ENCODE measurements around the gene DHRS4.

The DHRS4 gene

DNA sequence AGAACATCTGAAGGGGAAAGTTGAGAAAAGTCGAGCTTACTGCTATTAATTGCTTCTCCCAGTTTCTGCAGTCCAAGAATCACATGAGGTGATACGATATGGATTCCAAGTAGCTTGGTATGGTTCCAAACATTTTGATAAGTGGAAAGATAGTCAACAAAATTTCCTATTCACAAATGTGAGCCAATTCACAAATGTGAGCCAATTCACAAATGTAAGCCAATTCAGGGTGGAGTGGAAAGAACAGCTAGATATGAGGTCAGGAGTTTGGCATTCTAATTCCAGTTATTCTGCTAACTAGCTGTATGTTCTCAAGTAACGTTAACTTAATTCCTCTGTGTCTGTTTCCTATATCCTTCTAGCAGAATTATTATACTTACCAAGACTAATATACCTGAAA, 37.6 kb upstream of the DHRS4 start:
- Histone ChIP-seq H3K27ac (replicated peaks; ENCODE audit: low read length) (no peak overlapping the region), H3K79me1 (ENCODE audit: low read depth, low read length) (no peaks in the 10 kb centered on the region)

DNA sequence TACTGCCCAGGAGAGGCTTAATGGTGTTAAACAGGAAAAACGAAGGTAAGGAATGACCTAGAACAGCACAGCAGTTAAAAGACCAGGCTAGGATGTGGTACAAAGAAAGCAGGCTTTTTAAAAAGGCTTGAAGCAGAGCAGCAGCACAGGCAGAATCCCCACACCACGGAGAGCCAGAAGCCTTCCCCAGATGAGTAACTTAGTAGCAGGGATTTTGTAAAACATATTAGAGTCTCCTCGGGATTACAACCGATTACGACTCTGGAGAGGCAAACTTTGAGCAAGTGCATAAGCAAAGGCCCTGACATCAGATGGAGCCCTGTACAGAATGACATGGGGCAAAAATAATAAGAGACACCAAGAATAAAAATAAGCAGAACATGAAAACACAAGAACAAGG, 37.1 kb upstream of the DHRS4 start:
- WGBS, 2 donors (ENCODE audit: extremely low coverage in 2 of 2, insufficient read length in 2 of 2, insufficient replicate concordance in 1 of 2): no CpG with 5 or more reads among the region's 5 CpGs
- no peak overlapping the region for H3K9ac ChIP-seq (ENCODE audit: low read depth, low read length, poor library complexity)
- no peak for DNase-seq (ENCODE audit: low spot score)

More for the DNA sequence above, 37.6 kb upstream of the DHRS4 start:
- no peaks in the 10 kb centered on the region for H3K36me3 ChIP-seq (replicated peaks in 1 of 2; ENCODE audit: control insufficient read depth in 2 of 2, insufficient read depth in 2 of 2, low read length in 2 of 2)
- no peaks in the 10 kb centered on the region for H3K9me3 ChIP-seq (replicated peaks in 1 of 2; ENCODE audit: control insufficient read depth in 2 of 2, insufficient read depth in 1 of 2, low read depth in 1 of 2, low read length in 2 of 2)
- H2AFZ ChIP-seq (ENCODE audit: low read length): no peak overlapping the region
- H2BK12ac ChIP-seq (ENCODE audit: low read length): no peak overlapping the region
- H3K14ac ChIP-seq (ENCODE audit: low read length): no peak overlapping the region
- H3K18ac ChIP-seq (ENCODE audit: low read length): no peak overlapping the region
- H4K91ac ChIP-seq (ENCODE audit: low read depth, low read length, poor library complexity): no peak overlapping the region
- H2BK120ac ChIP-seq (ENCODE audit: low read depth, low read length): no peak overlapping the region
- no peak overlapping the region for H2BK5ac ChIP-seq (ENCODE audit: low read length)
- no peak overlapping the region for H3K4ac ChIP-seq (ENCODE audit: low read length)
- WGBS, 2 donors (ENCODE audit: extremely low coverage in 2 of 2, insufficient read length in 2 of 2, insufficient replicate concordance in 1 of 2): no CpG with 5 or more reads among the region's 3 CpGs
- peaks cover 0 to 9% (median 0%) of the 10 kb centered on the region in 3 experiments for H3K27me3 ChIP-seq (ENCODE audit: control insufficient read depth in 3 of 3, insufficient read depth in 3 of 3, low read depth in 1 of 3, low read length in 3 of 3)
- no peak overlapping the region for H4K8ac ChIP-seq (ENCODE audit: low read depth, low read length)
- no peak overlapping the region for H3K23ac ChIP-seq (ENCODE audit: low read depth, low read length, poor library complexity)
- DNase-seq (ENCODE audit: low spot score): no peak
- H3K4me2 ChIP-seq (ENCODE audit: insufficient read depth, low read length, poor library complexity, severe bottlenecking): no peak overlapping the region
- H3K9ac ChIP-seq (ENCODE audit: low read depth, low read length, poor library complexity): no peak overlapping the region
- H3K4me1 ChIP-seq (ENCODE audit: control insufficient read depth in 2 of 2, insufficient read depth in 1 of 2, low read depth in 1 of 2, low read length in 2 of 2): no peaks in the 10 kb centered on the region
- H2BK15ac ChIP-seq (ENCODE audit: low read length): no peak overlapping the region
- H3K4me3 ChIP-seq (ENCODE audit: low read length in 2 of 2): no peak overlapping the region
- no peak overlapping the region for H2AK5ac ChIP-seq (ENCODE audit: low read depth, low read length)

GRCh38 chr14:23922545-23922944, 31.0 kb upstream of the DHRS4 start:
- H2AK5ac ChIP-seq (ENCODE audit: low read depth, low read length): no peak overlapping the region
- peaks cover 0 to 2% of the 10 kb centered on the region in 2 donors for H3K9me3 ChIP-seq (replicated peaks in 1 of 2; ENCODE audit: control insufficient read depth in 2 of 2, insufficient read depth in 1 of 2, low read depth in 1 of 2, low read length in 2 of 2)
- no peak overlapping the region for H2BK15ac ChIP-seq (ENCODE audit: low read length)
- no peak overlapping the region for H3K4me2 ChIP-seq (ENCODE audit: insufficient read depth, low read length, poor library complexity, severe bottlenecking)
- DNase-seq (ENCODE audit: low spot score): no peak
- no peak overlapping the region for H2BK120ac ChIP-seq (ENCODE audit: low read depth, low read length)
- H3K4me3 ChIP-seq (ENCODE audit: low read length in 2 of 2): no peak overlapping the region
- no peak overlapping the region for H3K14ac ChIP-seq (ENCODE audit: low read length)
- no peaks in the 10 kb centered on the region for H3K4me1 ChIP-seq (ENCODE audit: control insufficient read depth in 2 of 2, insufficient read depth in 1 of 2, low read depth in 1 of 2, low read length in 2 of 2)
- H3K79me1 ChIP-seq (ENCODE audit: low read depth, low read length): no peaks in the 10 kb centered on the region
- H4K91ac ChIP-seq (ENCODE audit: low read depth, low read length, poor library complexity): no peak overlapping the region
- peaks cover 0 to 17% (median 0%) of the 10 kb centered on the region in 3 experiments for H3K27me3 ChIP-seq (ENCODE audit: control insufficient read depth in 3 of 3, insufficient read depth in 3 of 3, low read depth in 1 of 3, low read length in 3 of 3)
- no peak overlapping the region for H2BK5ac ChIP-seq (ENCODE audit: low read length)
- H3K27ac ChIP-seq (replicated peaks; ENCODE audit: low read length): no peak overlapping the region
- H3K23ac ChIP-seq (ENCODE audit: low read depth, low read length, poor library complexity): no peak overlapping the region
- no peaks in the 10 kb centered on the region for H3K36me3 ChIP-seq (replicated peaks in 1 of 2; ENCODE audit: control insufficient read depth in 2 of 2, insufficient read depth in 2 of 2, low read length in 2 of 2)
- H2BK12ac ChIP-seq (ENCODE audit: low read length): no peak overlapping the region
- H3K9ac ChIP-seq (ENCODE audit: low read depth, low read length, poor library complexity): no peak overlapping the region
- no peak overlapping the region for H3K18ac ChIP-seq (ENCODE audit: low read length)
- H3K4ac ChIP-seq (ENCODE audit: low read length): no peak overlapping the region
- H4K8ac ChIP-seq (ENCODE audit: low read depth, low read length): no peak overlapping the region
- no peak overlapping the region for H2AFZ ChIP-seq (ENCODE audit: low read length)
- no CpG with 5 or more reads among the region's 1 CpG for WGBS, 2 donors (ENCODE audit: extremely low coverage in 2 of 2, insufficient read length in 2 of 2, insufficient replicate concordance in 1 of 2)

More for the DNA sequence above, 37.1 kb upstream of the DHRS4 start:
- Histone ChIP-seq H3K4me2 (ENCODE audit: insufficient read depth, low read length, poor library complexity, severe bottlenecking) (no peak overlapping the region), H2AK5ac (ENCODE audit: low read depth, low read length) (no peak overlapping the region), H2BK120ac (ENCODE audit: low read depth, low read length) (no peak overlapping the region), H4K91ac (ENCODE audit: low read depth, low read length, poor library complexity) (no peak overlapping the region), H3K4ac (ENCODE audit: low read length) (no peak overlapping the region), H2BK12ac (ENCODE audit: low read length) (no peak overlapping the region), H3K14ac (ENCODE audit: low read length) (no peak overlapping the region), H3K18ac (ENCODE audit: low read length) (no peak overlapping the region), H3K23ac (ENCODE audit: low read depth, low read length, poor library complexity) (no peak overlapping the region), H3K79me1 (ENCODE audit: low read depth, low read length) (no peaks in the 10 kb centered on the region), H3K4me1 (ENCODE audit: control insufficient read depth in 2 of 2, insufficient read depth in 1 of 2, low read depth in 1 of 2, low read length in 2 of 2) (no peaks in the 10 kb centered on the region), H2BK5ac (ENCODE audit: low read length) (no peak overlapping the region), H4K8ac (ENCODE audit: low read depth, low read length) (no peak overlapping the region), H3K27me3 (ENCODE audit: control insufficient read depth in 3 of 3, insufficient read depth in 3 of 3, low read depth in 1 of 3, low read length in 3 of 3) (peaks cover 0 to 6% (median 0%) of the 10 kb centered on the region in 3 experiments), H3K4me3 (ENCODE audit: low read length in 2 of 2) (no peak overlapping the region), H3K27ac (replicated peaks; ENCODE audit: low read length) (no peak overlapping the region), H2AFZ (ENCODE audit: low read length) (no peak overlapping the region), H2BK15ac (ENCODE audit: low read length) (no peak overlapping the region), H3K36me3 (replicated peaks in 1 of 2; ENCODE audit: control insufficient read depth in 2 of 2, insufficient read depth in 2 of 2, low read length in 2 of 2) (no peaks in the 10 kb centered on the region), H3K9me3 (replicated peaks in 1 of 2; ENCODE audit: control insufficient read depth in 2 of 2, insufficient read depth in 1 of 2, low read depth in 1 of 2, low read length in 2 of 2) (no peaks in the 10 kb centered on the region)

GRCh38 chr14:23925523-23926075, 28.0 kb upstream of the DHRS4 start:
- no peak overlapping the region for H3K18ac ChIP-seq (ENCODE audit: low read length)
- no peak overlapping the region for H2BK12ac ChIP-seq (ENCODE audit: low read length)
- H3K9me3 ChIP-seq (replicated peaks in 1 of 2; ENCODE audit: control insufficient read depth in 2 of 2, insufficient read depth in 1 of 2, low read depth in 1 of 2, low read length in 2 of 2): peaks cover 0 to 2% of the 10 kb centered on the region in 2 donors
- no peak overlapping the region for H3K14ac ChIP-seq (ENCODE audit: low read length)
- no peak for DNase-seq (ENCODE audit: low spot score)
- H4K91ac ChIP-seq (ENCODE audit: low read depth, low read length, poor library complexity): no peak overlapping the region
- no peak overlapping the region for H2BK5ac ChIP-seq (ENCODE audit: low read length)
- no peak overlapping the region for H2AFZ ChIP-seq (ENCODE audit: low read length)
- no peak overlapping the region for H2BK120ac ChIP-seq (ENCODE audit: low read depth, low read length)
- no peaks in the 10 kb centered on the region for H3K36me3 ChIP-seq (replicated peaks in 1 of 2; ENCODE audit: control insufficient read depth in 2 of 2, insufficient read depth in 2 of 2, low read length in 2 of 2)
- H3K23ac ChIP-seq (ENCODE audit: low read depth, low read length, poor library complexity): no peak overlapping the region
- no peak overlapping the region for H4K8ac ChIP-seq (ENCODE audit: low read depth, low read length)
- no peak overlapping the region for H2AK5ac ChIP-seq (ENCODE audit: low read depth, low read length)
- no peaks in the 10 kb centered on the region for H3K4me1 ChIP-seq (ENCODE audit: control insufficient read depth in 2 of 2, insufficient read depth in 1 of 2, low read depth in 1 of 2, low read length in 2 of 2)
- no peak overlapping the region for H3K27ac ChIP-seq (replicated peaks; ENCODE audit: low read length)
- no peak overlapping the region for H3K4me3 ChIP-seq (ENCODE audit: low read length in 2 of 2)
- no peak overlapping the region for H3K4ac ChIP-seq (ENCODE audit: low read length)
- H3K4me2 ChIP-seq (ENCODE audit: insufficient read depth, low read length, poor library complexity, severe bottlenecking): no peak overlapping the region
- peaks cover 0 to 21% (median 0%) of the 10 kb centered on the region in 3 experiments for H3K27me3 ChIP-seq (ENCODE audit: control insufficient read depth in 3 of 3, insufficient read depth in 3 of 3, low read depth in 1 of 3, low read length in 3 of 3)
- no CpG with 5 or more reads among the region's 7 CpGs for WGBS, 2 donors (ENCODE audit: extremely low coverage in 2 of 2, insufficient read length in 2 of 2, insufficient replicate concordance in 1 of 2)
- H2BK15ac ChIP-seq (ENCODE audit: low read length): no peak overlapping the region
- no peak overlapping the region for H3K9ac ChIP-seq (ENCODE audit: low read depth, low read length, poor library complexity)
- H3K79me1 ChIP-seq (ENCODE audit: low read depth, low read length): no peaks in the 10 kb centered on the region

All from neuronal stem cell (in vitro differentiated cells).